GM19240 (cell line): ENCODE results near the gene INO80E.

Experiments
- DNase-seq: peaks from one replicate; pipeline ENCODE4 v3.0.0; 2011; ENCODE audit warnings: low spot score; ENCODE audit not compliant: insufficient read length

The INO80E gene

DNA sequence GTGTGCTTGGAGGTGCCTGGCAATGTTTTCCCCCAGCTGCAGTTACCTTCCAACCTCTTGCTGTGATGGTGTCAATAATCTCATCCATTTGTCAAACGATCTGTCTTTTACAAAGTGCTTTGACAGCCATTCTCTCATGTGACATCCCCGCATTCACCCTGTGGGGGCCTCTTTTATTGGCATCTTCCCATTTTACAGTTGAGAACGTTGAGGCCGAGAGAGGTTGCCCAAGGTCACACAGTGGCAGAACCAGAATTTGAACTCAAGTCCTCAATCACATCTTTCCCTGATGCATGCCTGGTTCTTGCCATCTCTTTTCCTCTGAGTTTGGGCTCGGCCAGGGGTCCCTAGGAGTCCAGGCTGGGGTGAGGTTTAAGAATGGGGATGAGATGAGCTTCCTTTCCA lies 20.9 kb upstream of the INO80E start:
- DNase-seq = no peak

- no peak for DNase-seq
Observed at GRCh38 chr16:29975811-29976511, 20.1 kb upstream of the INO80E start.

- no peak for DNase-seq
Observed at GRCh38 chr16:29977063-29977825, 18.8 kb upstream of the INO80E start.

DNA sequence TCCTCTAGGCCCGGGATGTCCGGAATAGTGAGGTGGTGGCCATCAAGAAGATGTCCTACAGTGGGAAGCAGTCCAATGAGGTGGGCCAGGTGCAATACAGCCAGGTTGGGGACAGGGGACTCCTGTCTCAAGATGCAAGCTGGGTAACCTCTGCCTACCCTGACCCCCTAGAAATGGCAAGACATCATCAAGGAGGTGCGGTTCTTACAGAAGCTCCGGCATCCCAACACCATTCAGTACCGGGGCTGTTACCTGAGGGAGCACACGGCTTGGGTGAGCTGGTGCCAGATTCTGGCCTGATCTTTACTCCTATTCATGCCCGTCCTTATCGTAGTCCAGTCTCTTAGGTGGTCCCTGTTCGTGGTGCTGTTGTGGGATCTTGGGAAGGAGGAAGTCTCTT lies 18.0 kb upstream of the INO80E start:
- DNase-seq = no peak

GRCh38 chr16:29978564-29979270 lies 17.3 kb upstream of the INO80E start:
- no peak for DNase-seq

GRCh38 chr16:29982560-29983419 lies 13.3 kb upstream of the INO80E start:
- DNase-seq = no peak

DNA sequence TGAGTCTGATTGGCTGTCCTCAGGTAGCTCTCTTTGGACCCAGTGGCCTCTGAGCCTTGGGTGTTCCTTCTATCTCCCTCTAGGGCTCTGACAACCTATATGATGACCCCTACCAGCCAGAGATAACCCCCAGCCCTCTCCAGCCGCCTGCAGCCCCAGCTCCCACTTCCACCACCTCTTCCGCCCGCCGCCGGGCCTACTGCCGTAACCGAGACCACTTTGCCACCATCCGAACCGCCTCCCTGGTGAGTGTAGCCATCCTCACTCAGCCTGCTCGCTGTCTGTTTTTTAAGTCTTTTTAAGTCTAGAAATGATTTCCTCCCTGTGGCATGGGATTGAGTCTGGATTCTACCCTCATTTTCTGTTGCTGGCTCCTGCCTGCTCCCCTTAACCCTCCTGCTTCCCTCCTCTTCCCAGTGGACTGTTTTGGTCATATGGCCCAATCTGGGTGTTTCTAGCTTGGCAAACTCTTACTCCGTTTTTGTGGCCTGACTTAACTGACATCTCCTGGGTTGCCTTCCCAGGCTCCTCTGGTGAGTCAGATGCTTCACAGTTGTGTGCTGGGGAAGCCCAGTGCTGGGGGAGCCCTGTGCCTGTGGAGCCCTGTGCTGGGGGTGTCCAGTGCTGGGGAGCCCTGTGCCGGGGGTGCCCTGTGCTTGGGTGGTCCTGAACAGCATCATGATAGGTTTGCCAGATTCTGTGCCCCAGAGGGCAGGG lies 12.5 kb upstream of the INO80E start:
- DNase-seq = peak; percentile 2

- DNase-seq = no peak
Observed at GRCh38 chr16:29984137-29984763, 11.8 kb upstream of the INO80E start.

- no peak for DNase-seq
Observed at GRCh38 chr16:29984764-29985147, 11.3 kb upstream of the INO80E start.

DNA sequence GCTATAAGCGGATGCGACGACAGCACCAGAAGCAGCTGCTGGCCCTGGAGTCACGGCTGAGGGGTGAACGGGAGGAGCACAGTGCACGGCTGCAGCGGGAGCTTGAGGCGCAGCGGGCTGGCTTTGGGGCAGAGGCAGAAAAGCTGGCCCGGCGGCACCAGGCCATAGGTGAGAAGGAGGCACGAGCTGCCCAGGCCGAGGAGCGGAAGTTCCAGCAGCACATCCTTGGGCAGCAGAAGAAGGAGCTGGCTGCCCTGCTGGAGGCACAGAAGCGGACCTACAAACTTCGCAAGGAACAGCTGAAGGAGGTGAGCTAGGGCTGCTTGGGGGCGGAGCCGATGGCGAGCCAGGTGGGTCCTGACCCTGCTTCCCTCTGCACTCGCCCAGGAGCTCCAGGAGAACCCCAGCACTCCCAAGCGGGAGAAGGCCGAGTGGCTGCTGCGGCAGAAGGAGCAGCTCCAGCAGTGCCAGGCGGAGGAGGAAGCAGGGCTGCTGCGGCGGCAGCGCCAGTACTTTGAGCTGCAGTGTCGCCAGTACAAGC lies 10.7 kb upstream of the INO80E start:
- DNase-seq = no peak

DNA sequence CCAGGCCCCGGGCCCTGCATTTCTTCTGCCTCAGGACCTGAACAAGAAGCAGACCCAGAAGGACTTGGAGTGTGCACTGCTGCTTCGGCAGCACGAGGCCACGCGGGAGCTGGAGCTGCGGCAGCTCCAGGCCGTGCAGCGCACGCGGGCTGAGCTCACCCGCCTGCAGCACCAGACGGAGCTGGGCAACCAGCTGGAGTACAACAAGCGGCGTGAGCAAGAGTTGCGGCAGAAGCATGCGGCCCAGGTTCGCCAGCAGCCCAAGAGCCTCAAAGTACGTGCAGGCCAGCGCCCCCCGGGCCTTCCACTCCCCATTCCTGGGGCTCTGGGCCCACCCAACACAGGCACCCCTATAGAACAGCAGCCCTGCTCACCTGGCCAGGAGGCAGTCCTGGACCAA lies 9.8 kb upstream of the INO80E start:
- DNase-seq = no peak

DNA sequence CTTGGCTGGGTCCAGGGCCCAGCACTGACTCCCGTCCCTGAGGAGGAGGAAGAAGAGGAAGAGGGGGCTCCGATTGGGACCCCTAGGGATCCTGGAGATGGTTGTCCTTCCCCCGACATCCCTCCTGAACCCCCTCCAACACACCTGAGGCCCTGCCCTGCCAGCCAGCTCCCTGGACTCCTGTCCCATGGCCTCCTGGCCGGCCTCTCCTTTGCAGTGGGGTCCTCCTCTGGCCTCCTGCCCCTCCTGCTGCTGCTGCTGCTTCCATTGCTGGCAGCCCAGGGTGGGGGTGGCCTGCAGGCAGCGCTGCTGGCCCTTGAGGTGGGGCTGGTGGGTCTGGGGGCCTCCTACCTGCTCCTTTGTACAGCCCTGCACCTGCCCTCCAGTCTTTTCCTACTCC lies 9.1 kb upstream of the INO80E start:
- no peak for DNase-seq

DNA sequence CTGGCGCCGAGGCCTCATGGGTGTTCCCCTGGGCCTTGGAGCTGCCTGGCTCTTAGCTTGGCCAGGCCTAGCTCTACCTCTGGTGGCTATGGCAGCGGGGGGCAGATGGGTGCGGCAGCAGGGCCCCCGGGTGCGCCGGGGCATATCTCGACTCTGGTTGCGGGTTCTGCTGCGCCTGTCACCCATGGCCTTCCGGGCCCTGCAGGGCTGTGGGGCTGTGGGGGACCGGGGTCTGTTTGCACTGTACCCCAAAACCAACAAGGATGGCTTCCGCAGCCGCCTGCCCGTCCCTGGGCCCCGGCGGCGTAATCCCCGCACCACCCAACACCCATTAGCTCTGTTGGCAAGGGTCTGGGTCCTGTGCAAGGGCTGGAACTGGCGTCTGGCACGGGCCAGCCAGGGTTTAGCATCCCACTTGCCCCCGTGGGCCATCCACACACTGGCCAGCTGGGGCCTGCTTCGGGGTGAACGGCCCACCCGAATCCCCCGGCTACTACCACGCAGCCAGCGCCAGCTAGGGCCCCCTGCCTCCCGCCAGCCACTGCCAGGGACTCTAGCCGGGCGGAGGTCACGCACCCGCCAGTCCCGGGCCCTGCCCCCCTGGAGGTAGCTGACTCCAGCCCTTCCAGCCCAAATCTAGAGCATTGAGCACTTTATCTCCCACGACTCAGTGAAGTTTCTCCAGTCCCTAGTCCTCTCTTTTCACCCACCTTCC lies 8.5 kb upstream of the INO80E start:
- no peak for DNase-seq

GRCh38 chr16:29988346-29989075 lies 7.5 kb upstream of the INO80E start:
- no peak for DNase-seq

DNA sequence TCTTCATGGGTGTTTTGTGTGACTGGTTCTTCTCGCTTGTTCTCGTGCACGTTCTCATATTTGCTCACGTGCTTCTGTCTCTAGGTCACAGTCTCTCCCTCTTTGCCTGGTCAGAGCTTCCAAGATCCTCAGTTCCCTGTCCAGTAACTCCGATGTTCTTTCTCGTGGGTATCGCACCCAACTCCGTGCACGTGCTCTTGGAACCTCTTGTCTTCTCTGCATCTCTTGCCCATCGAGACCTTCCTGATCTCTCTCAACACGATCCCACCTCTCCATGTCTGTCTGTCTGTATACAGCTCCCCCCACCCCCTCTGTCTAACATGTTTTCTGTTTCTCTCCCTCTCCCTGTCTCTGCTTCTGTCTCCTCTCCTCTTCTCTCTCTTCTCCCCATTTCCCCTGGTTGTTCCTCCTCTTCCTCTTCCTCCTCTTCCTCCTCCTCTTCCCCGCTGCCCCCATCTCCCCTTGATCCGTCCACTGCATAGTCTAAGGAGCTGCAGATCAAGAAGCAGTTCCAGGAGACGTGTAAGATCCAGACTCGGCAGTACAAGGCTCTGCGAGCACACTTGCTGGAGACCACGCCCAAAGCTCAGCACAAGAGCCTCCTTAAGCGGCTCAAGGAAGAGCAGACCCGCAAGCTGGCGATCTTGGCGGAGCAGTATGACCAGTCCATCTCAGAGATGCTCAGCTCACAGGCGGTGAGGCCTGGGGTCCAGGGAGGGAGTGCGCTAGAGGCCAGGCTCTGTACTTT lies 6.8 kb upstream of the INO80E start:
- DNase-seq = no peak

- DNase-seq = no peak
Observed at GRCh38 chr16:29990034-29990433, 6.0 kb upstream of the INO80E start.

GRCh38 chr16:29990883-29991570 lies 5.0 kb upstream of the INO80E start:
- DNase-seq = no peak

DNA sequence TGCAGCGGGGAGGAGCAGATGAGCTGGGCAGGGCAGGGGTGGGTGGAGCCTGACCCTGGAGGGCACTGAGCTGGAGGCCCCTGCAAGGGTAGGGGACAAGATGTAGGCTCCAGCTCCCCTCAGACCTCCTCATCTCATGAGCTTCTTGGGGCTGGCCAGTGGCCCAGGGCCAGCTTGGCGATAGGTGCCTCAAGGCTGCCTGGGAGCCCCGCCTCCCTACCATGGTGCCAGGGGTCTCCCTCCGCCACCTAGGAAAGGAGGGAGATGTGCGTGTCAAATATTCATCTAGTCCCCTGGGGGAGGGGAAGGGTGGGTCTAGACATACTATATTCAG lies 4.5 kb upstream of the INO80E start:
- DNase-seq = no peak
